Effector CD8-positive, alpha-beta T cell (primary cell): ENCODE data around the gene B4GALT1.
A peak's percentile ranks its signal among the peaks of the same experiment; 100 is the strongest.
"Not testable (repeated sequence)": the region's sequence is repeated elsewhere in the genome, so short reads cannot be mapped to it uniquely, and the experiment has no call there.

Experiments used
- DNase-seq: peaks from one replicate; lab custom pipeline; 2025; lab: John Stamatoyannopoulos, UW

B4GALT1 gene

DNA sequence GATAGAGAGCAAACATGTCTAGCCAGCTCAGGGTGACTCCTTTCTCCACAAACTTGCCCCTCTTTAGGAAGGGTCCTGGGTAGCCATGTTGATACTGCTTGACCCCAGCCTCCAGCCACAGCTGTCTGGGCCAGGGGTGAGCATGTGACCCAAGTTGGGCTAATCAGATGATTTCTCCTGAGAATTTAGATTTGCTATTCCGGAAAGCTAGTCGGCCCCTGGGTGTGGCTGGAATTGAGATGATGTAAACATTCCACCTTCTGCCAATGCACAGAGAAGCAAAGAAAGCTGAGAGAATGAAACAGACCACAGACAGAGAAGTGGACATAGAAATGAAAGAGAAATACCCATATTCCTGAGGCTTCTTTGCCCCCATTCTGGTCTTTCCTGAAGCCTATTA is 17.8 kb upstream of the B4GALT1 start:
- DNase-seq = no peak

DNA sequence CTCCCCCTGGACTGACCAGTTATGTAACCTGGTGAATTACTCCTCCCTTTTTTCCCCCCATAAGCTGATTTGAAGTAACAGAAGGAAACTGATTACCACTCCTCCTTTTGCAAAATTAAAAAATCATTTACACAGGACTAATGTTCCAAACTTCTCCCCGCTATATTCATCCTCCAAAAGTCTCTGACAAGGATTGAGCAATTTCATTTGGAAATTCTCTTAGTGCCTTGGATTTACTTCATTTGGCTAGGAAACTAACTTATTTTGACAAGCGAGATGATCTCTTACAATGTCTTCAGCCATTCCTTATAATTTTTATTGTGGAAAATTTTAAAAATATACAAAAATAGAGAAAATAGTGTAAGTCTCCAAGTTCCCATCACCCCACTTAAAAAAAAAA is 15.4 kb upstream of the B4GALT1 start:
- no peak for DNase-seq

DNA sequence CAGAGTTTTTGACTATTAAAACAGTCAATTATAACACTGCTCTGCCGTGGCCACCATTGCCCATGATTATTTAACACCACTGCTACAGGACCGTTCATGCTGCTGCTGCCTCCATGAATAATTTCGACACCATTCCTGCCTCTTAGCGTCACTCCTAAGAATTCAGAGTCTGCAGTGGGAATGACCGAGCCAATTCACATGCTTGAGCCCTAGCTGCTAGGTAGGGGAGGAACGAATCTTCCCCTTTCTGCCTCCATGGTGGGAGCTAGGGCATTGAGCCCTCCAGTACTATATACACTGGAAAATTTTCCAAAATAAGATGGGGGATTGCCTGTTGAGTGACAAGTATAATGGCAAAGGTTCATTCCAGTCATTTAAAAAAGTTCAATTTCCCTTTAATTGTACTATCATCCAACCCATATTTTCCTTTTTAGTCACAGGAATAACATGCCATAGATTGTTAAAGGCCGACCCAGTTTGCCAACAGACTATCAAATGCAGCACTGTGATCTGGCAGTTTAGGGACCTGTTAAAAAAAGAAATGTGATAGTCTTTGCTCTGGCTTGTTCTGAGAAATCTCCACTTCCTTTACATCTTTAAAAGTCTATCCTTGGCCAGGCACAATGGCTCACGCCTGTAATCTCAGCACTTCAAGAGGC is 13.5 kb upstream of the B4GALT1 start:
- no peak for DNase-seq

DNA sequence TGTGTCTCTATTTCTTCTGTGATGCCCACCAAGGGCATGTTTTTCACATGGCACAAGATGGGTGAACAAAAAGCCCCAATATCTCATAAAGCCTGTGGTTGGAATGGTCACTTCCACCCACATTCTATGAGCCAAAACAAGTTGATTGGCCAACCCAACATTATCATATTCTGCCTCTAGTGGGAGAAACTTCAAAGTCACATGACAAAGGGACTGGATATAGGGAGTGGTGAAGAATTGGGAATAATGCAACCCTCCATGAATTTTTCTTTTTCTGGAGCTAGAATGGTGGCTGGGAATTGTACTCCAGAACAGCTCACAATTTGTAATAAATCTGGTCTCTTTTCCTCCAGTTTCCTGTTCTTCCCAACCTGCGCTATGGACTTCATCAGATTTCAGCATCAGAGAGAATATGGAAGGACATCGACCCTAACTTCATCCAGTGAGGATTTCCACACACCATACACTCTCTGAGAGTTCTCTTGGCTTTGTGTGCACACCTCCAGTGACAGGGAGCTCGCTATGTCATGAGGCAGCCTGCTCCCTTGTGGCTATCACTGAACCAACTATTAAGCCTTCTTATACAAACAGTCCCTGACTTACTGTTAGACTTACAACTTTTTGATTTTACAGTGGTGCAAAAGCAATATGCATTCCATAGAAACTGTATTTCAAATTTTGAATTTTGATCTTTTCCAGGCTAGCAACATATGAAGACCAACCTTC is 12.0 kb upstream of the B4GALT1 start:
- DNase-seq = no peak

DNA sequence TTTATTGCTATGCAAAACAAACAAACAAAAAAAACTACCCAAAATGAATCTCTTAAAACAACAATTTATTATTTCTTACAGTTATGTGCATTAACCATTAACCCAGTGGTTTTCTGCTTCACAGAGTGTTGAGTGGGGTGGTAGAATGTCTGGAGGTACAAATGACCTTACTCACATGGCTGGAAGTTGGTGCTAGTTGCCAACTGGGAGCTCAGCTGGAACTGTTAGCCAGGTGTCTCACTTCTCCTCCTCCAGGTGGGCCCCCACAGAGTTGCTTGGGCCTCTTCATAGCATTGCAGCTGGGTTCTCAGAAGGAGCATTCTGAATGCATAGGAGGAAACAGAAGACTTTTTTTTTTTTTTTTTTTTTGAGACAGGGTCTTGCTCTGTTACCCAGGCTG is 10.5 kb upstream of the B4GALT1 start:
- DNase-seq = no peak

DNA sequence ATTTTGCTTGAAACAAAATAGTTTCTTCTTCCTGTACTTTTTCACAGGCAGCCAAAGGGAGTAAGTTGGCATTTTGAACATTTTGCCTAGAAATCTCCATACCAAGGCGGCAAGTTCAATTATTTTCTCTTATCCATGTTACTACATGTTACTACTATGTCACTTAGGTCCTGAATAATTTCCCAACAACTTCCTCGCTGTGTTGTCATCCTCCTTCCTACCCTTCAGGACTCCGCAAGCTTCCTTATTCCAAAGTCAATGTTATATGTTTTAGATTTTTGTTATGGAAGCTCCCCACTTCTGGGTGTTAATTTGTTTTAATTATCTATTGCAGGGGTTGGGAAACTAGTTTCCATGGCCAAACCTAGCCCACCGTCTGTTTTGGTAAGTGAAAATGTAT is 9.9 kb upstream of the B4GALT1 start:
- no peak for DNase-seq

DNA sequence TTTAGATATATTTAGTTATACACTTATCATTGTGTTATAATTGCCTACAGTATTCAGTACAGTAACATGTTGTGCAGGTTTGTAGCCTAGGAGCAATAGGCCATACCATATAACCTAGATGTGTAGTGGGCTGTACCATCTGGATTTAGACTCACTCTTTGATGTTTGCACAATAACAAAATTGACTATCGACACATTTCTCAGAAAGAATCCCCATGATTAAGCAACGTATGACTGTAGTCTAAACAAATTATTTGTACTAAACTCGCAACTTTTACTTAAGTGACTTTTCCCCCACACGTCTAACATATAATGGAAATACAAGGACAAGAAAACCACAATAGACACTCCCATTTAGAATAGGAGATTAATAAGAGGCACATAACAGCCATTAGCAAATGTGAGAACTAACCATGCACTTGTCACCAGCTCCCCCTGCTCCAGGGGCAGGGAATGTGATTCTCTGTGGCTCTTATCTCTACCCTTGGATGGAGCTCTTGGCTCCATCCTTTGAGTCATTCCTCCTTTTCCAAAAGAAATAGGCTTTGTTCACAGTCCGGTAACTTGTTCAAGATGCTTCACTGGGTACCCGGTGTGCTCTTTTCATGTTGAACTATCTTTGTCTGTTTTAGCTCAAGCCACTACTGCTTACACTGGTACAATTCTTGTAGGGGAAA is 8.7 kb upstream of the B4GALT1 start:
- no peak for DNase-seq

DNA sequence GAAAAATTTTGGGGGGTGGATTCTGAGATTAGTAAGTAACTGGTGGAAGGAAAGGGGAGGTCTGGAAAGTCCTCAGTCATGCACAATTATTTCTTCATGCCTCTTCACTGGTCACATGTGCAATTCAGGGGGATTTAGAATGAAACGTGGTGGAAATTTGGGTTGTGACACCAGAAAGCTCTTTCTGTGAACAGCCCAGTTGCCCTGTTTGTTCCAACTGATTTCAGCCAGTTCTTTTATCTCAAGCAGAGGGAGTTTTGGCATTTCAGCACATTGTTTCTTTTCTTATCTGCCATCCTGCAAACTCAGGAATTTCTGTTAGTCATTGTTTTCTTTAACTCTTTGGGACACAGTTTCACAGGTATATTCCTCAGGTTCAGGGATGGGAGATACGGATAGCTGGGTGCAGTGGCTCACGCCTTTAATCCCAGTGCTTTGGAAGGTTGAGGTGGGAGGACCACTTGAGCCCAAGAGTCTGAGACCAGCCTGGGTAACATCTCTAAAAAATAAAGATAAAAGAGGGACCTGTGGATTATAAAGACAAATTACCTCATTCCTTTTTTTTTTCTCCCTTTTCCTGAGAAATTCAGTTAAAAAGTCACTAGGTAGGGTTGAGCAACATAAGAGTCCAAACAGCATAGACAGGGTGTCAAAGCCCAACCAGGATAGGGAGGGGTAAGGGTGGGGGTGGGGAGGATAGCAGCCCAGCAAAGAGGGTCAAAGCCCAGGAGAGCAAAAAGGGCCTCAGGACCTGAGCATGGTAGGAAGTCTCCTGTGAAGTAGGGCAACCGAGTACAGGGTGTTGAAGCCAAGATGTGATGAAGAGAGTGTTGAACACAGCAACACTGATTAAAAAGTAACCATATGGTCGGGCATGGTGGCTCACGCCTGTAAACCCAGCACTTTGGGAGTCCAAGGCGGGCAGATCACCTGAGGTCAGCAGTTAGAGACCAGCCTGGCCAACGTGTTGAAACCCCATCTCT is 5.4 kb upstream of the B4GALT1 start:
- no peak for DNase-seq

DNA sequence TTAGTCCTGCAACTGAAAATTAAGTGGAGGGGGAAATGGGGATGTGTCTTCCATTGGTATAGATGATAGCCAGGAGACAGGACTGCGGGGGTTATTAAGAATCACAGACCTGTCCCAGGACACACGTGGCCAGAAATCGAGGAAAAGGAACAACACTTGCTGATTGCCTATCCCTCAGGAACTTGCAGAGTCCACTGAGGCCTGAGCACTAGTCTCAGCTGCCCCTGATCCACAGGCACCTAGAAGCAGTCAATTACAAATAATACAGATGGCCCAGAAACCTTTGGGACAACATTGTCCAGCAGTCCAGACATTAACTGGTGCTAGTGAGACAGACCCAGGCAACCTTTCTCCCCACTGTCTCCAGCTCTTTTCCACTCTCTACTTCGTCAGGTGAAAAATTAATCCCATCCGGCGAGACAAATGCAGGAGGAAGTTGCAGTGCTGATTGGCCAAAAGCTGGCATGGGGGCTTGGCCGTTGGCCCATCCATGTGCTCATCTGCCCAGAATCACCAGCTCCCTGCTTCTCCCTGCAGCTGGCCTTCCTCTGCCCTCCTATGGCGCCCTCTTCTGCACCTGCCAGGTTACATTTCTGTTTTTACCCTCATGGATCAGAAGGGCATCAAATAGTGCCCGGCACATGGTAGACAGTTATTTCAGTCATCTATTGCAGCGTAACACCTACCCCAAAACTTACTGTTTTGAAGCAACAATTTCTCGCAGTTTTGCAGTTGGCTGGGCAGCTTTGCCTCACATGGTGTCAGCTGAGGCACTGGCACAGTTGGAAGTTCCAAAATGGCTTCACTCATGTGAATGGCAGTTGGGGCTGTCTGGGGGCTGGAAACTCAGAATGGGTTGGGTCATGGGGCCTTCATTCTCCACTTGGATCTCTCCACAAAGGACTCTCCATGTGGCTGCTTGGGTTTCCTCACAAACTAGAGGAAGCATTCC is 3.6 kb upstream of the B4GALT1 start:
- DNase-seq = no peak

DNA sequence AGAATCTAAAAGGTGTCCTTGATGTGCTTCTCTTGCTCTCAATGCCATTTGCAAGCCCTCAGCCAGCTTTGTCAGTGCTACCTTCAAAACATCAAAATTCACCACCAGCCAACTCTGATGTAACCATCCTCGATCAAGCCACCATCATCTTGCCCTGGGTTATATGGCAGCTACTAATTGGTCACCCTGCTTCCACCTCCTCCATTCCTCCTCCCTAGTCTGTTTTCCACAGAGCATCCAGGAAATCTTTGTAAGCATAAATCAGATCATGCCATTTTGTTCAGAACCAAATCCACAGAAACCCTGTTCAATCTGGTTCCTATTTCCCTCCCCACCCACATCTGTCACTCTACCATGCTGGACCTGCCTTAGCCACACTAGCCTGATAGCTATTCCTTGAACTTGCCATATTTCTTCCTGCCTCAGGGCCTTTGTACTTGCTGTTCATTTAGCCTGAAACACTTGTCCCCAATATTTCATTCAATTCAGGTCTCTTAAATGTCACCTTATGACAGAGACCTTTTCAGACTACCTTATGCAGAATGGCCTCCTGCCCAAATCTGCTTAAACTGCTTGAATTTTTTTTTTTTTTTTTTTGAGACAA is 1.9 kb upstream of the B4GALT1 start:
- DNase-seq = no peak

DNA sequence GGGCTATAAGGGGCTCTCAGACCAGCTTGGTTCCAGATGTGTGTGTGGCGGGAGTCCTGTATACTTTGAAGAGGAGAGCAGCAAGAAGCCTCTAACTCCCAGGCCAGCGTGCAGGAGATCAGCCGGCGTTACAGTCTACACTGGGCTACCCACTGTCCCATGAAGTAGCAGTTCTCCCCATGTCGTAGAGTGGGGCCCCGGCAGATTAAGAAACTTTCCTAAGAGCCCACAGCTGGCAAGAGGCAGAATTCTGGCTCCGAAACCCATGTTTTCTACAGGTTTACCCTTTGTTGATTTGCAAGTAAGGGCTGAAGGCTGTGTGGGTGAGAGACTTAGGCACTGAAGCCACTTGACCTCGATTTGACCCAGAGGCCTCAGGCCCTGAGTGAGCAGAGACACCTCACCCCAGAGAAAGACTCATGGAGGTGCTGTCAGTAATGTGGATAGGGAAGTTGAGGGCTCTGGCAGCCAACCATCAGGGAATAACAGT is 881 bp upstream of the B4GALT1 start:
- DNase-seq = no peak

DNA sequence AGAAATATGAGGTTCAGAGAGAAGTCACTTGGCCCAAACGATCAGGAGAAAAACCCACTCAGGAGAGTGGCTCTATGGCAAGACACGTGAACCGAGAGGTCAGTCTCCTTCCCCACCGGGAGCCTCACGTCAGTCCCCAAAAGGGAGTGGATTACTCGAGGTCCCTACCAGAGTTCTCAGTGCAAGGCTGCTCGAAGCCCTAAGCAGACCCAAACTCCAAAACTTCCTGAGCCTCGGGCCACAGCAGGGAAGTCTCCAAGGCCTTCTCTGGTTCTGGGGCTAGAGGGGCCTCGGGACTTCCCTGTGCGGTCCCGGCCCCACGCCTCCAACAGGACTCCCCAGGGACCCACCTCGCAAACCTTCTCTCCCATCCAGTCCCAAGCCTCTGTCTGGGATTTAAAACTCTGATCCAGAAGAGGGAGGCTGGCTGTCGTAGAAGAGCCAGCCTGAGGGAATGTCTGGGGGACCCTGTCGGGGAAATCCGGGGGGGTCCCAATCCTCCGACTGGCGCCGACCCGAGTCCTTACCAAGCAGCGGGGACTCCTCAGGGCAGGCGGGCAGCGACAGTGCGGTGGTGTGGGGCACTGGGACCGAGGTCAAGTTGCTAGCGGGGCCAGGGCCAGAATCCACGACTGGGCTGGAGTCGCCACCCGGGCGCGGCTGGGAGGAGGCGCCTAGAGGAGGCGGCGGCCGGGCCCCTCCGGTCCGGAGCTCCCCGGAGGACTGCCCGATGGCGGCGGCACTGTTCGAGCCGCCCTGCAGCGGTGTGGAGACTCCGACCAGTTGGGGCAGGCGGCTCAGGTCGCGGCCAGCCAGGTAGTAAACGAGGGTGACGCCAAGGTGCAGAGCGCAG is 679 bp downstream of the B4GALT1 start:
- no peak for DNase-seq

DNA sequence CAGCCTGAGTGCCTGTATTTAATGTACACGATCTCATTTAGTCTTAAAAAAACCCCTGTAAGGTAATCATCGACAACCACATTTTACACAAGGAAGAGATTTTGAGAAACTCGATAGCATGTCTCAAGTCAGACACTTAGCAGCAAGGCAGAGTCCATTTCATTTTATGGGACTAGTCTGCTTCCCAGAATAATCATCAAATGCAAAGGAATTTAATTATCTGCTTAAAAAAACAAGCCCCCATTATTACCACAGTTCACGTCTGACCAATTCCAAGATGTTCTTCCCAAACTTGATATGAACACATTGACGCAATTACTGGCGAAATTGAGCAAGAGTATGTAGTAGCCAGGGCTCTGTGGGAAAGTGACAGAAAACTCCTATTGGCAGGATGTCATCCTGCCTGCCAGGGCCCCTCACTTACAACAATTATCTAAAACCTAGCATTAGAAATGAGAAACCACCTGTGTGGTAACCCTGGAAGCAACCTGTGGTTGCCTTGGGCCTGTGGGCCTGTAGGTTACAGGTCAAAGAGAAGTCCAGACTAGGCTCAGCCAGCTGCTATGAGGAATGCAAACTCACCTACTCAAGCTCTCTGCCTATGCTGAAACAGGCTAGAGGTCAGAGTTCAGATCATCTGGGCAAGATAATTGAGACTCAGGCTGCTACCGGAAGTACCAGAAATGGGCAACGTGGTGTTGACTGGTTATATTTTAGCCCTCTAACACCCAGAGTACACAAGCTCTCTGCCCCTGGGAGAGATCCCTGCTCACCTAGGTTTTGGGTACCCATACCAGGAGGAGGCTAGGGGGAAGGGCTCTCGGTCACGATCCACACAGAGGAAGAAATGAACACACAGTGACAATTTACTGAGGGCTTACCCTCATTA is 1.6 kb downstream of the B4GALT1 start:
- DNase-seq = peak; percentile 20

DNA sequence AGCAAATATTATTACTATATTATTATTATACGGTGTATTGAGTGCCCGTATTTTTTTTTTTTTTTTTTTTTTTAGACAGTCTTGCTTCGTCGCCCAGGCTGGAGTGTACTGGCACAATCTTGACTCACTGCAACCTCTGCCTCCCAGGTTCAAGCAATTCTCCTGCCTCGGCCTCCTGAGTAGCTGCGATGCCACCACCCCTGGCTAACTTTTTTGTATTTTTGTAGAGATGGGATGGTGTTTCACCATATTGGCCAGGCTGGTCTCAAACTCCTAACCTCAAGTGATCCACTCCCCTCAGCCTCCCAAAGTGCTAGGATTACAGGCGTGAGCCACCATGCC is 2.2 kb downstream of the B4GALT1 start:
- not testable (repeated sequence) for DNase-seq

DNA sequence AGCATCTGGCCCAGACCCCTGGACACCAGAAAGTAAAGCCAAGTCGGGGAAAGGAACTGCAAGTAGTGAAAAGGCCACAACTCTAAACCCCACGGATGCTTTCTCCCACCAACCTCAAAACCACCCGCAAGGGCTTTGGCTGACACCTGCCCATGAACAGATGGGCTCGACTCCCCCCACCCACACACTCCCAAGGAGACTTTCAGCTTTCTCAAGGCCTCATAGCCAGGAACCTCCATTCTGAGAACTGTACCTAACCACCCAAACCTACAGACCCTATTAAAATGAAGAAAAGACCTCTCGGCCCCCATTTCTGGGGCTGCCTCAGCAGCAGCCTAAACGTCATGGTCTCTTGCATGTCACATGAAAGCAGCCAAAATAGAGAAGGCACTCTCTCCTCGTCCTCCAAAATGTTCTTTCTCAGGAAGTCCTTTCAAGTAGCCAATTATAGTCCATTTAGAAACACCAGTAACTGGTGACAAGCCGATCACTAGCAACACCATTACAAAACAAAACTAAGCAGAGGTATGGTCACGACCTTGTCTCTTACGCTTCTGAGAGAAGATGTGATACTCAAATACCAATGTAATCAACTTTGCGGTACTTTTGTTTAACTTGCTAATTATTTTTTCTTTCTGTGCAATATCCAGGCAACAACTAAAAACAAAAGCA is 2.9 kb downstream of the B4GALT1 start:
- no peak for DNase-seq

DNA sequence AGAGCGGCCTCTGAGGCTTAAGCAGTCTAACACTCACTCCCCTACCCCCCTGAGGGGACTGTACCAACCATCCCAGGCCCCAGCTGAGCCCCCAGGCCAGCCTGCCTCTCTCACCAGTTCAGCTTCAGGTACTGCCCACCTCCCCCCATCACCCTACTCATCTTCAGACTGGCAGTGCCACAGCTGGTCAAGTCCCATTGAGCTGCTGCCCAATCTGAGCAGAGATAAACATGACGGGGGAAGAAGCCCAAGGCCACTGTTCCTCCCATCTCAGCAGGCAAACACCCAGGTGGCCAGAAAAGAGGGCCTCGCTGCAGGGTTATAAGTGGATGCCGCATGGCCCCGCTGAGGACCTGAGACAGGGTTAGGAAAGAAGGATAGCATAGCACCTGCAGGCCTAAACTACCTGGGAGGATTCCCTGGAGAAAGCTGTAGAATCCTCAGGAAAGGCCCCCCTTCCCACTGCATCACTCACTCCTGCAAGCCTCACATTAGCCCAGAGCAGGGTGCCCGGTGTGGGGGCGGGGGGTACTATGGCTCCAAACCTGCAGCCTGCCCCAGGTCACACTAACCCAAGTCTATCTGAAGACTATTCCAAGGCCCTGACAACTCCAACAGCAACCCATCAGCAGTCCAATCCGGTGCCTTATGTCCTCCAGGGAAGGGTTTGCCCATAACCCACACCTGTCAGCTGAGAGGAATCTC is 3.6 kb downstream of the B4GALT1 start:
- no peak for DNase-seq

DNA sequence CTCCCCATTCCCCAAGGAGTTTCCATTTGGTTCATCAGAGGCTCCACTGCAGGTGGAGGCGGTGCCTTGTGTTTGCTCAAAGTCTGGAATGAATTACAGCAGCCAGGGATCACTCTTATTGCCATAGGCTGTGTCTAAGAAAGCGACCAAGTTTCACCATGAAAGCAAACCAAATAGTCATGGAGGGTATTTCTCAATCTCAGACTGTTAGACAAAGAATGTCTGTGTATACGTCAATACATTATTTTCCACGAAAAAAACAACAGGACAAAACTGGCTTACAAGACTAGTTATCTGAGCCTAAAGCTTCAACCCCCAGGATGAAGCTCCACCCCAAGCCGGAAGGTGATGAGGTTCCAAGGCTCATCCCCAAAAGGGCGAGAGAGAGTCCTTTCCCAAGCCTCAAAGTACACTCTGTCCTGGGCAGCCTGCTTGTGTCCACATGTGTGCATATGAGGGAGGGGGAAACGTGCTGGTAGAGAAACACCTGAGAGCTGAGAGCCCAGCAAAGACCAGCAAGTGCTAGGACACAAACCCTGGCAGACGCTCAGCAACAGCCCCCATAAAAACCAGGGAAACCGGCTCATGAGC is 4.3 kb downstream of the B4GALT1 start:
- DNase-seq = no peak
